Measurements from ENCODE around the gene TPBGL.

The TPBGL gene

GRCh38 chr11:75208446-75208845, 32.1 kb upstream of the TPBGL start:
- no peak for DNase-seq (ENCODE audit: low read depth in 2 of 2)

- DNase-seq (ENCODE audit: low read depth in 2 of 2), result no peak
Measured at GRCh38 chr11:75212411-75212810, 28.2 kb upstream of the TPBGL start.

GRCh38 chr11:75214411-75214821, 26.2 kb upstream of the TPBGL start:
- DNase-seq (ENCODE audit: low read depth in 2 of 2), result peak; percentile 74 to 85

GRCh38 chr11:75214843-75215242, 25.7 kb upstream of the TPBGL start:
- DNase-seq (ENCODE audit: low read depth in 2 of 2), result no peak

GRCh38 chr11:75219869-75220268, 20.7 kb upstream of the TPBGL start:
- DNase-seq (ENCODE audit: low read depth in 2 of 2), result no peak

- no peak for DNase-seq (ENCODE audit: low read depth in 2 of 2)
Measured at GRCh38 chr11:75223954-75224643, 16.5 kb upstream of the TPBGL start.

GRCh38 chr11:75225794-75226193, 14.8 kb upstream of the TPBGL start:
- DNase-seq (ENCODE audit: low read depth in 2 of 2), result no peak

GRCh38 chr11:75229466-75229865, 11.1 kb upstream of the TPBGL start:
- no peak for DNase-seq (ENCODE audit: low read depth in 2 of 2)

GRCh38 chr11:75230621-75231020, 10.0 kb upstream of the TPBGL start:
- no peak for DNase-seq (ENCODE audit: low read depth in 2 of 2)

- no peak for DNase-seq (ENCODE audit: low read depth in 2 of 2)
Measured at GRCh38 chr11:75233754-75234172, 6.8 kb upstream of the TPBGL start.

- DNase-seq (ENCODE audit: low read depth in 2 of 2), result no peak
Measured at GRCh38 chr11:75236062-75236461, 4.5 kb upstream of the TPBGL start.

- no peak for DNase-seq (ENCODE audit: low read depth in 2 of 2)
Measured at GRCh38 chr11:75237050-75237449, 3.5 kb upstream of the TPBGL start.

GRCh38 chr11:75238595-75239440, 1.8 kb upstream of the TPBGL start:
- DNase-seq (ENCODE audit: low read depth in 2 of 2), result no peak

- DNase-seq (ENCODE audit: low read depth in 2 of 2), result no peak
Measured at GRCh38 chr11:75239531-75240290, 863 bp upstream of the TPBGL start.

- DNase-seq (ENCODE audit: low read depth in 2 of 2), result peak; percentile 81 to 82
Measured at GRCh38 chr11:75241036-75241905, 697 bp downstream of the TPBGL start.

- no peak for DNase-seq (ENCODE audit: low read depth in 2 of 2)
Measured at GRCh38 chr11:75241906-75242644, 1.5 kb downstream of the TPBGL start.

- DNase-seq (ENCODE audit: low read depth in 2 of 2), result no peak
Measured at GRCh38 chr11:75242722-75243600, 2.4 kb downstream of the TPBGL start.

- DNase-seq (ENCODE audit: low read depth in 2 of 2), result no peak
Measured at GRCh38 chr11:75244052-75244814, 3.7 kb downstream of the TPBGL start.
